ENCODE data around the gene TANK. TPM values are rescaled to one million over a fixed set of nuclear protein-coding genes. Genes with fewer than 3 reads are reported as not detected.
"Not testable (repeated sequence)": the region's sequence is repeated elsewhere in the genome, so short reads cannot be mapped to it uniquely, and the experiment has no call there.

TANK gene
- total and polyA plus RNA-seq, 4 donors: 35.2 to 144 (median 61.0) TPM

- no peak for TF ChIP-seq CTCF (IDR thresholded peaks at IDR 0.05; ENCODE audit: control extremely low read depth, extremely low read depth)
- Histone ChIP-seq H3K27ac (ENCODE audit: low read depth in 1 of 2, low read length in 1 of 2) (no peak overlapping the region), H3K9me3 (ENCODE audit: control insufficient read depth in 4 of 4, insufficient read depth in 3 of 4, low read length in 3 of 4) (no peaks in the 10 kb centered on the region), H3K27me3 (ENCODE audit: control insufficient read depth in 3 of 3, insufficient read depth in 3 of 3, low read length in 2 of 3) (no peaks in the 10 kb centered on the region), H3K4me3 (no peak overlapping the region), H3K9ac (ENCODE audit: insufficient read depth in 1 of 2, low read length in 2 of 2) (no peak overlapping the region), H3K36me3 (ENCODE audit: control insufficient read depth in 4 of 4, insufficient read depth in 4 of 4, low read length in 4 of 4) (no peaks in the 10 kb centered on the region), H3K4me1 (ENCODE audit: control insufficient read depth in 5 of 5, insufficient read depth in 5 of 5, low read length in 5 of 5) (peaks cover 0 to 15% (median 4%) of the 10 kb centered on the region in 5 donors)
- ATAC-seq (ENCODE audit: insufficient read depth, low FRiP score) (no peak), DNase-seq (no peak)
- WGBS, 2 donors: 56 to 80% methylated on average over 4 of the region's 4 CpGs
Measured at GRCh38 chr2:161131074-161131680, 29.1 kb upstream of the TANK start.

- no peaks in the 10 kb centered on the region for H3K9me3 ChIP-seq (ENCODE audit: control insufficient read depth in 4 of 4, insufficient read depth in 3 of 4, low read length in 3 of 4)
- H3K9ac ChIP-seq (ENCODE audit: insufficient read depth in 1 of 2, low read length in 2 of 2): no peak overlapping the region
- no peak for TF ChIP-seq CTCF (IDR thresholded peaks at IDR 0.05; ENCODE audit: control extremely low read depth, extremely low read depth)
- DNase-seq: no peak
- H3K27me3 ChIP-seq (ENCODE audit: control insufficient read depth in 3 of 3, insufficient read depth in 3 of 3, low read length in 2 of 3): no peaks in the 10 kb centered on the region
- H3K27ac ChIP-seq (ENCODE audit: low read depth in 1 of 2, low read length in 1 of 2): no peak overlapping the region
- no peaks in the 10 kb centered on the region for H3K36me3 ChIP-seq (ENCODE audit: control insufficient read depth in 4 of 4, insufficient read depth in 4 of 4, low read length in 4 of 4)
- ATAC-seq (ENCODE audit: insufficient read depth, low FRiP score): no peak
- H3K4me3 ChIP-seq: no peak overlapping the region
- peaks cover 0 to 17% (median 4%) of the 10 kb centered on the region in 5 donors for H3K4me1 ChIP-seq (ENCODE audit: control insufficient read depth in 5 of 5, insufficient read depth in 5 of 5, low read length in 5 of 5)
- 76 to 83% methylated on average over 1 of the region's 1 CpG for WGBS, 2 donors
Measured at GRCh38 chr2:161131804-161132203, 28.4 kb upstream of the TANK start.

- H3K36me3 ChIP-seq (ENCODE audit: control insufficient read depth in 4 of 4, insufficient read depth in 4 of 4, low read length in 4 of 4); ATAC-seq (ENCODE audit: insufficient read depth, low FRiP score); DNase-seq; H3K27ac ChIP-seq (ENCODE audit: low read depth in 1 of 2, low read length in 1 of 2); H3K4me3 ChIP-seq; H3K9ac ChIP-seq (ENCODE audit: insufficient read depth in 1 of 2, low read length in 2 of 2); H3K9me3 ChIP-seq (ENCODE audit: control insufficient read depth in 4 of 4, insufficient read depth in 3 of 4, low read length in 3 of 4); H3K27me3 ChIP-seq (ENCODE audit: control insufficient read depth in 3 of 3, insufficient read depth in 3 of 3, low read length in 2 of 3): not testable (repeated sequence)
- 91 to 96% methylated on average over 5 of the region's 5 CpGs for WGBS, 2 donors
- peaks cover 0 to 17% (median 5%) of the 10 kb centered on the region in 5 donors for H3K4me1 ChIP-seq (ENCODE audit: control insufficient read depth in 5 of 5, insufficient read depth in 5 of 5, low read length in 5 of 5)
Measured at GRCh38 chr2:161132384-161132783, 27.8 kb upstream of the TANK start.

GRCh38 chr2:161133366-161133765 is 26.9 kb upstream of the TANK start:
- Histone ChIP-seq H3K27me3 (ENCODE audit: control insufficient read depth in 3 of 3, insufficient read depth in 3 of 3, low read length in 2 of 3) (no peaks in the 10 kb centered on the region), H3K9me3 (ENCODE audit: control insufficient read depth in 4 of 4, insufficient read depth in 3 of 4, low read length in 3 of 4) (no peaks in the 10 kb centered on the region), H3K4me3 (no peak overlapping the region), H3K27ac (ENCODE audit: low read depth in 1 of 2, low read length in 1 of 2) (no peak overlapping the region), H3K4me1 (ENCODE audit: control insufficient read depth in 5 of 5, insufficient read depth in 5 of 5, low read length in 5 of 5) (peaks cover 0 to 17% (median 5%) of the 10 kb centered on the region in 5 donors), H3K36me3 (ENCODE audit: control insufficient read depth in 4 of 4, insufficient read depth in 4 of 4, low read length in 4 of 4) (no peaks in the 10 kb centered on the region), H3K9ac (ENCODE audit: insufficient read depth in 1 of 2, low read length in 2 of 2) (no peak overlapping the region)
- DNase-seq: no peak
- WGBS, 2 donors: 88 to 89% methylated on average over 6 of the region's 6 CpGs
- ATAC-seq (ENCODE audit: insufficient read depth, low FRiP score): no peak
- no peak for TF ChIP-seq CTCF (IDR thresholded peaks at IDR 0.05; ENCODE audit: control extremely low read depth, extremely low read depth)
